Karpas-422 (cell line): Measurements from ENCODE around the gene BAIAP2L1. TPM values are rescaled to one million over a fixed set of nuclear protein-coding genes. Genes with fewer than 3 reads are reported as not detected.

ENCODE experiments used
- DNase-seq: peaks from one replicate; pipeline ENCODE4 v3.0.0-alpha.2; 2015
- H2AFZ ChIP-seq: fragments of 200-600 bp; sonication (generic); 2 replicates; pipeline ENCODE4 v1.6.1; 2014; ENCODE audit warnings: antibody characterized with exemption, low read length, mixed read lengths
- H3K27ac ChIP-seq: fragments of 200-600 bp; sonication (generic); 2 replicates; pipeline ENCODE4 v1.5.1; 2014; ENCODE audit warnings: mild to moderate bottlenecking, low read length, moderate library complexity
- H3K27me3 ChIP-seq: fragments of 200-600 bp; sonication (generic); 2 replicates; pipeline ENCODE4 v1.6.1; 2014; ENCODE audit warnings: low read length, mixed read lengths
- H3K36me3 ChIP-seq: fragments of 200-600 bp; sonication (generic); 2 replicates; pipeline ENCODE4 v1.6.1; 2014; ENCODE audit warnings: low read length, mixed read lengths; ENCODE audit not compliant: insufficient read depth
- H3K4me1 ChIP-seq: fragments of 200-600 bp; sonication (generic); 2 replicates; pipeline ENCODE4 v1.6.1; 2014; ENCODE audit warnings: mild to moderate bottlenecking, low read length, mixed read lengths
- H3K4me2 ChIP-seq: fragments of 200-600 bp; sonication (generic); 2 replicates; pipeline ENCODE4 v1.6.1; 2014; ENCODE audit warnings: low read length, low read depth, mild to moderate bottlenecking; ENCODE audit not compliant: poor library complexity, severe bottlenecking
- H3K4me3 ChIP-seq: fragments of 200-600 bp; sonication (generic); 2 replicates; pipeline ENCODE4 v1.5.1; 2014; ENCODE audit warnings: mild to moderate bottlenecking, antibody characterized with exemption, low read length, mixed read lengths
- H3K79me2 ChIP-seq: fragments of 200-600 bp; sonication (generic); 2 replicates; pipeline ENCODE4 v1.6.1; 2014; ENCODE audit warnings: mild to moderate bottlenecking, low read length, mixed read lengths
- H3K9ac ChIP-seq: fragments of 200-600 bp; sonication (generic); 2 replicates; pipeline ENCODE4 v1.6.0; 2014; ENCODE audit warnings: low read length
- H3K9me2 ChIP-seq: fragments of 200-600 bp; sonication (generic), shearing (Covaris generic); replicated peaks from 2 replicates; pipeline ENCODE4 v1.6.0; 2014; ENCODE audit warnings: mild to moderate bottlenecking, low read length, moderate library complexity; ENCODE audit not compliant: insufficient read depth
- H3K9me3 ChIP-seq: fragments of 300-700, 200-600 bp; sonication (generic); 2 replicates; pipeline ENCODE4 v1.6.1; 2014; ENCODE audit warnings: low read length, mixed read lengths
- H4K20me1 ChIP-seq: fragments of 200-600 bp; sonication (generic); 2 replicates; pipeline ENCODE4 v1.6.1; 2014; ENCODE audit warnings: mild to moderate bottlenecking, antibody characterized with exemption, low read length, low read depth; ENCODE audit not compliant: insufficient read depth
- total RNA-seq: library from RNA; depleted of rRNA; stranded (reverse); fragments of >200 nt; shearing (Covaris generic); gene quantifications from 2 replicates; pipeline ENCODE4 v1.2.3, GENCODE V29; 2014; ENCODE audit warnings: low replicate concordance

Gene BAIAP2L1
- total RNA-seq, 1 experiment from 2014 or later: not detected

- H3K4me1 ChIP-seq: peaks cover 21% of the 10 kb centered on the region
- peak within 1 kb of the TSS; percentile 90 for H3K4me3 ChIP-seq
- H3K4me2 ChIP-seq: peak within 1 kb of the TSS; percentile 77
- H4K20me1 ChIP-seq: no peaks in the 10 kb centered on the region
- no peaks in the 10 kb centered on the region for H3K27me3 ChIP-seq
- H3K9ac ChIP-seq: peak within 1 kb of the TSS; percentile 80
- peak; percentile 95 for DNase-seq
- H3K79me2 ChIP-seq: peaks cover 24% of the 10 kb centered on the region
- no peaks in the 10 kb centered on the region for H3K9me3 ChIP-seq
- peak within 1 kb of the TSS; percentile 25 for H2AFZ ChIP-seq
- H3K9me2 ChIP-seq: no peaks in the 10 kb centered on the region
- H3K27ac ChIP-seq: peak within 1 kb of the TSS; percentile 52
- H3K36me3 ChIP-seq: no peaks in the 10 kb centered on the region
These were observed 149.1 kb downstream of the BAIAP2L1 start, which contains the start of gene TECPR1 for GRCh38 chr7:98251601-98252424. Gene TECPR1, minus strand, starts transcription at chr7:98252232. Its CDS starts 6,086 bp downstream, at chr7:98246146.

- Histone ChIP-seq H2AFZ (peak overlapping the region; percentile 25; the same call in 1 of the 2 replicates), H3K79me2 (peaks cover 24% of the 10 kb centered on the region), H3K4me1 (peaks cover 21% of the 10 kb centered on the region)
These were observed 149.7 kb downstream of the BAIAP2L1 start for GRCh38 chr7:98251231-98251600.

GRCh38 chr7:98250789-98251188 lies 150.1 kb downstream of the BAIAP2L1 start:
- Histone ChIP-seq H2AFZ (peak overlapping the region; percentile 34; the same call in 1 of the 2 replicates), H3K79me2 (peaks cover 24% of the 10 kb centered on the region)

More at GRCh38 chr7:98251231-98251600, 149.7 kb downstream of the BAIAP2L1 start:
- Histone ChIP-seq H3K36me3 (no peaks in the 10 kb centered on the region), H3K4me3 (peak overlapping the region; percentile 90), H3K27me3 (no peaks in the 10 kb centered on the region), H3K9me3 (no peaks in the 10 kb centered on the region), H3K9ac (peak overlapping the region; percentile 80), H3K27ac (peak overlapping the region; percentile 52), H3K9me2 (no peaks in the 10 kb centered on the region), H4K20me1 (no peaks in the 10 kb centered on the region), H3K4me2 (peak overlapping the region; percentile 77)
- peak; percentile 57 for DNase-seq

GRCh38 chr7:98249106-98249505 lies 151.8 kb downstream of the BAIAP2L1 start:
- Histone ChIP-seq H3K9ac (no peak overlapping the region), H3K79me2 (peaks cover 15% of the 10 kb centered on the region), H2AFZ (no peak overlapping the region), H3K4me3 (no peak overlapping the region), H3K4me1 (peaks cover 21% of the 10 kb centered on the region), H3K27ac (no peak overlapping the region), H3K27me3 (no peaks in the 10 kb centered on the region), H3K36me3 (no peaks in the 10 kb centered on the region), H3K9me2 (no peaks in the 10 kb centered on the region), H4K20me1 (no peaks in the 10 kb centered on the region), H3K9me3 (no peaks in the 10 kb centered on the region), H3K4me2 (no peak overlapping the region)
- no peak for DNase-seq

More at GRCh38 chr7:98250789-98251188, 150.1 kb downstream of the BAIAP2L1 start:
- Histone ChIP-seq H3K4me1 (peaks cover 21% of the 10 kb centered on the region), H3K9me3 (no peaks in the 10 kb centered on the region), H3K9me2 (no peaks in the 10 kb centered on the region), H3K4me2 (peak overlapping the region; percentile 77), H3K36me3 (no peaks in the 10 kb centered on the region), H3K27me3 (no peaks in the 10 kb centered on the region), H4K20me1 (no peaks in the 10 kb centered on the region), H3K9ac (peak overlapping the region; percentile 80), H3K4me3 (peak overlapping the region; percentile 90), H3K27ac (peak overlapping the region; percentile 52)
- DNase-seq: peak; percentile 45

GRCh38 chr7:98248156-98248555 lies 152.7 kb downstream of the BAIAP2L1 start:
- Histone ChIP-seq H3K27ac (no peak overlapping the region), H3K4me2 (no peak overlapping the region)

GRCh38 chr7:98244871-98245270 lies 156.0 kb downstream of the BAIAP2L1 start:
- Histone ChIP-seq H3K4me2 (no peak overlapping the region), H3K27ac (no peak overlapping the region), H3K4me3 (no peak overlapping the region), H4K20me1 (no peaks in the 10 kb centered on the region), H3K79me2 (no peaks in the 10 kb centered on the region), H3K9me3 (no peaks in the 10 kb centered on the region), H3K36me3 (no peaks in the 10 kb centered on the region), H3K27me3 (no peaks in the 10 kb centered on the region), H3K9me2 (no peaks in the 10 kb centered on the region), H3K9ac (no peak overlapping the region), H3K4me1 (no peaks in the 10 kb centered on the region), H2AFZ (no peak overlapping the region)
- DNase-seq: no peak

More at GRCh38 chr7:98248156-98248555, 152.7 kb downstream of the BAIAP2L1 start:
- Histone ChIP-seq H3K9ac (no peak overlapping the region), H3K79me2 (peaks cover 10% of the 10 kb centered on the region), H3K36me3 (no peaks in the 10 kb centered on the region), H3K4me3 (no peak overlapping the region), H3K9me3 (no peaks in the 10 kb centered on the region), H3K27me3 (no peaks in the 10 kb centered on the region), H2AFZ (no peak overlapping the region), H4K20me1 (no peaks in the 10 kb centered on the region), H3K4me1 (peaks cover 17% of the 10 kb centered on the region), H3K9me2 (no peaks in the 10 kb centered on the region)
- no peak for DNase-seq

GRCh38 chr7:98242934-98243333 lies 158.0 kb downstream of the BAIAP2L1 start:
- Histone ChIP-seq H3K9me3 (no peaks in the 10 kb centered on the region), H3K36me3 (no peaks in the 10 kb centered on the region), H3K9ac (no peak overlapping the region), H3K4me1 (no peaks in the 10 kb centered on the region), H3K9me2 (no peaks in the 10 kb centered on the region), H4K20me1 (no peaks in the 10 kb centered on the region), H3K27me3 (no peaks in the 10 kb centered on the region), H2AFZ (no peak overlapping the region), H3K4me2 (no peak overlapping the region), H3K79me2 (no peaks in the 10 kb centered on the region), H3K27ac (no peak overlapping the region), H3K4me3 (no peak overlapping the region)
- DNase-seq: no peak

GRCh38 chr7:98242342-98242741 lies 158.5 kb downstream of the BAIAP2L1 start:
- H3K9me3 ChIP-seq: no peaks in the 10 kb centered on the region
- no peak overlapping the region for H2AFZ ChIP-seq
- DNase-seq: no peak
- no peaks in the 10 kb centered on the region for H3K9me2 ChIP-seq
- H3K4me3 ChIP-seq: no peak overlapping the region
- no peaks in the 10 kb centered on the region for H3K4me1 ChIP-seq
- no peaks in the 10 kb centered on the region for H3K36me3 ChIP-seq
- no peak overlapping the region for H3K4me2 ChIP-seq
- H3K27me3 ChIP-seq: no peaks in the 10 kb centered on the region
- H3K9ac ChIP-seq: no peak overlapping the region
- H4K20me1 ChIP-seq: no peaks in the 10 kb centered on the region
- H3K27ac ChIP-seq: no peak overlapping the region
- H3K79me2 ChIP-seq: no peaks in the 10 kb centered on the region
